Mucosa of descending colon (tissue), 3 donors: ENCODE data around the gene SLC27A1. TPM values are rescaled to one million over a fixed set of nuclear protein-coding genes. Genes with fewer than 3 reads are reported as not detected.

ENCODE experiments used
- total RNA-seq, 3 donors: library from RNA; stranded (reverse); fragmentation: NEBNext Ultra II Directional in 2 of 3; extraction: Animal tissue kit (Norgen Biotek cat#: 25700) in 2 of 3; gene quantifications; one replicate each; pipeline versions ENCODE4 v1.2.1 to v1.2.4, GENCODE V29; 2021 to 2023
- donor health status: DM: no; HTN: no; CAD: no; lungs with moderate emphysema.
- donor health status: DM: no; HTN: no; CAD: no.
- donor health status: DM: no; HTN: yes; CAD: no.

Gene SLC27A1
- total RNA-seq, 3 donors from 2014 or later: 5.7 to 17.2 (median 6.2) TPM

Other genes with a start within 250 kb of the SLC27A1 start
- gene OCEL1, start 244.3 kb upstream of the SLC27A1 start, total RNA-seq: 100 to 1,000 TPM in 1 of 3 donors, 10 to 100 TPM in 2; 38.1 to 105 (median 58.4) TPM
- gene NR2F6, start 224.6 kb upstream of the SLC27A1 start, total RNA-seq: 100 to 1,000 TPM; 103 to 157 (median 140) TPM
- gene USHBP1, start 205.8 kb upstream of the SLC27A1 start, total RNA-seq: 1 to 10 TPM in 2 of 3 donors, under 1 TPM in 1; 0.52 to 2.6 (median 2.2) TPM
- 10 to 100 TPM; 64.6 to 80.3 (median 76.2) TPM for gene BABAM1, start 203.1 kb upstream of the SLC27A1 start, total RNA-seq
- 1 to 10 TPM in 1 of 3 donors, under 1 TPM in 2; 0.23 to 1.9 (median 0.80) TPM for gene ANKLE1, start 188.6 kb upstream of the SLC27A1 start, total RNA-seq
- 10 to 100 TPM in 1 of 3 donors, 1 to 10 TPM in 2; 3.0 to 18.0 (median 4.5) TPM for gene ABHD8, start 167.1 kb upstream of the SLC27A1 start, total RNA-seq
- 100 to 1,000 TPM; 124 to 148 (median 145) TPM for gene MRPL34, start 164.7 kb upstream of the SLC27A1 start, total RNA-seq
- 10 to 100 TPM; 38.3 to 51.4 (median 48.3) TPM for gene DDA1, start 161.0 kb upstream of the SLC27A1 start, total RNA-seq
- 1 to 10 TPM; 7.1 to 9.4 (median 8.6) TPM for gene ANO8, start 135.7 kb upstream of the SLC27A1 start, total RNA-seq
- 10 to 100 TPM; 16.1 to 24.3 (median 16.8) TPM for gene GTPBP3, start 133.0 kb upstream of the SLC27A1 start, total RNA-seq
- 10 to 100 TPM; 22.2 to 42.2 (median 32.8) TPM for gene PLVAP, start 93.2 kb upstream of the SLC27A1 start, total RNA-seq
- under 1 TPM in 2 of 3 donors, not detected in 1; 0.53 to 0.54 TPM for gene CCDC194, start 76.3 kb upstream of the SLC27A1 start, total RNA-seq
- gene BST2, start 64.9 kb upstream of the SLC27A1 start, total RNA-seq: 10 to 100 TPM in 2 of 3 donors, 1 to 10 TPM in 1; 9.7 to 72.6 (median 28.2) TPM
- gene MVB12A, start 50.5 kb upstream of the SLC27A1 start, total RNA-seq: 10 to 100 TPM; 42.7 to 53.3 (median 52.1) TPM
- under 1 TPM in 2 of 3 donors, not detected in 1; 0.34 to 0.51 TPM for gene TMEM221, start 21.9 kb upstream of the SLC27A1 start, total RNA-seq
- not detected for gene NXNL1, start 9.6 kb upstream of the SLC27A1 start, total RNA-seq
- gene PGLS, start 41.1 kb downstream of the SLC27A1 start, total RNA-seq: 100 to 1,000 TPM in 1 of 3 donors, 10 to 100 TPM in 2; 62.3 to 103 (median 77.7) TPM
- 10 to 100 TPM; 50.1 to 71.0 (median 50.8) TPM for gene COLGALT1, start 85.1 kb downstream of the SLC27A1 start, total RNA-seq
- under 1 TPM; 0.53 to 0.85 (median 0.72) TPM for gene UNC13A, start 217.8 kb downstream of the SLC27A1 start, total RNA-seq
- gene MAP1S, start 249.0 kb downstream of the SLC27A1 start, total RNA-seq: 10 to 100 TPM; 42.2 to 57.2 (median 44.7) TPM